Uterine smooth muscle cell (primary cell): ENCODE results near the gene CCDC187. TPM values are rescaled to one million over a fixed set of nuclear protein-coding genes. Genes with fewer than 3 reads are reported as not detected.

ENCODE experiments used
- total RNA-seq: library from RNA; depleted of rRNA; stranded (reverse); fragments of >200 nt; gene quantifications from 2 replicates; pipeline ENCODE4 v1.2.3, GENCODE V29; 2014

CCDC187 gene
- under 0.01 TPM in 1 of 2 replicates, not detected in the other for total RNA-seq

DNA sequence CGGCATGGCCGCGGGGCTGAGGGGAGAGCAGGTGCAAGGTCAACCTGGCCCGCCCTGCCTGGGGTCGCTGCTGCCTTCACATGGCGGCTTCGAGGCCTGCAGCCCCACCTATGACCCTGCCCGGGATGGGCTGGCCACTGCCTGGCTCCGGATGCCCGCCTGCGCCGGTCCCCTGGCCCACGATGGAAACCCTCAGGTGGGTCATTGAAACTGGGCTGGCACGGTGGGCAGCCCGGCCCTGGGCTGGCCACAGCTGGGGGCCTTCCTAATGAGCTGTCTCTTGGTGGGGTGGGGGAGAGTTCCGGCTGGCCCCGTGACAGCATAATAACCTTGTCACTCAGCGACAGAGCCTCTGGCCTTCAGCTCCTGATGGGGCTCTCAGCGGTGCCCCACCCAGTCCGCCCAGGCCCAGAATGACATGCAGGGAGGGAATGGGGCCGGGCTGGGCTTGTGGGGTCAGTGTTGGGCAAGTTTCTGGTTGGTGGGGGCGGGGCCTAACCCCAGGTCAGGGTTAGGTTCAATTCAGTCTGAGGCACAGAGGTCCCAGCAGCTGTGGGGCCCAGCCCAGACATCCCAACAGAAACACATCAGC lies at the start of gene CCDC187:
Gene CCDC187 (minus strand): TSS at position 270 of the 592 bp plus-strand sequence. CDS start 264 bp downstream, at position 6.

GRCh38 chr9:136327304-136327974 lies 23.5 kb upstream of the CCDC187 start, which contains the start of gene GPSM1:
Gene GPSM1, plus strand, starts transcription at chr9:136327539. Its CDS starts 157 bp downstream, at chr9:136327696.

DNA sequence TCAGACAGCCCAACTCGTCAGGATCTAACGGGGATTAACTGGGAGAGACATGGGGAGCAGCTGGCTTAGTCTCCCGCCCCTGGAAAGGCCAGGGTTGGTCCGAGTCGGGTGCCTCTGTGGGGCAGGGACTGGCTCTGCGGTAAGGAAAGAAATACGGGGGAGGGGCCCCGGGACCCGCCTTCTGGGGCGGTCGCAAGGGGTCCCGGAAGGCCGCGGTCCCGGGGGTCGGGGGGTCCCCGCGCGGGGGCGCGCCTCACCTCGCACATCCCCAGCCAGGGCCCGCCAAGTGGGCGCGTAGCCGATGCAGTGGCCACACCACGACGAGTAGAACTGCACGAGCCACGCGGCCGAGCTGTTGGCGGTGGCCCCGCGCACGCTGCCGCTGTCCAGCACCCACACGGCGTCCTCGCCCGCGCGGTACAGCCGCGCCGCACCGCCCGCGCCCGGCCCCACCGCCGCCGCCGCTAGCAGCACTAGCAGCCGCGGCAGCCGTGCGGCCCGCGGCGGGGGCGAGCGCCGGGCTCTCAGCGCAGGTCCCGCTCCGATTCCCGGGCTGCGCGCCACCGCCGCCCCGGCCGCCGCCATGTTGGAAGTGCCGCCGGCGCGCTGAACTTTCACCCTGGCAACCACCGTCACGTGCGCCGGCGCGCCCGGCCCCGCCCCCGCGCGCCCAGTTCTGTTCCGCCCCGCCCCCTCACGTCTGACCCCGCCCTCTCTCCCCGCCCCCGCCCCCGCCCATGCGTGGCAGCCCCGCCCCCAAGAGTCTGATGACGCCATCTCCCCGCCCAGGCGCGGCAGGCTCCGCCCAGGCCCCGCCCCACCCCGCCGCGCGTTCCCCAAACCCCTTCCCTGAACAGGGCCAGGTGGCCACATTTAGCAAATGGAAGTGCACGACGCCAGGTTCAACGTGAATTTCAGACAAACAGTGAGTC lies 58.4 kb downstream of the CCDC187 start, which contains the start of gene QSOX2:
Gene QSOX2 (minus strand): TSS at position 594 of the 932 bp plus-strand sequence. CDS start 9 bp downstream, at position 585.

GRCh38 chr9:136204838-136205706 lies 98.8 kb downstream of the CCDC187 start, which contains the start of gene LHX3:
Gene LHX3, minus strand, starts transcription at chr9:136205128. Its CDS starts 116 bp downstream, at chr9:136205012.

Other genes starting within 250 kb of the CCDC187 start
- gene NACC2, start 208.8 kb downstream of the CCDC187 start, total RNA-seq: 19.3 and 23.0 TPM in 2 replicates
- gene TMEM250, start 185.2 kb downstream of the CCDC187 start, total RNA-seq: 49.4 and 59.1 TPM in 2 replicates
- gene LHX3, start 99.0 kb downstream of the CCDC187 start, total RNA-seq: under 0.01 TPM in 1 of 2 replicates, not detected in the other
- 17.7 and 19.0 TPM in 2 replicates for gene QSOX2, start 58.3 kb downstream of the CCDC187 start, total RNA-seq
- 66.4 and 97.5 TPM in 2 replicates for gene GPSM1, start 23.4 kb upstream of the CCDC187 start, total RNA-seq
- 17.4 and 19.1 TPM in 2 replicates for gene DNLZ, start 59.6 kb upstream of the CCDC187 start, total RNA-seq
- 2.1 and 3.4 TPM in 2 replicates for gene CARD9, start 69.6 kb upstream of the CCDC187 start, total RNA-seq
- gene SNAPC4, start 96.1 kb upstream of the CCDC187 start, total RNA-seq: 7.5 and 8.5 TPM in 2 replicates
- 37.0 and 43.4 TPM in 2 replicates for gene ENTR1, start 106.5 kb upstream of the CCDC187 start, total RNA-seq
- 48.4 and 59.9 TPM in 2 replicates for gene PMPCA, start 106.6 kb upstream of the CCDC187 start, total RNA-seq
- gene INPP5E, start 135.8 kb upstream of the CCDC187 start, total RNA-seq: 9.1 and 10.7 TPM in 2 replicates
- gene SEC16A, start 178.9 kb upstream of the CCDC187 start, total RNA-seq: 24.3 and 28.4 TPM in 2 replicates
- gene NOTCH1, start 242.0 kb upstream of the CCDC187 start, total RNA-seq: 10.7 and 24.4 TPM in 2 replicates